Ectodermal cell (in vitro differentiated cells): Measurements from ENCODE around the gene RGS6.

ENCODE experiments used
- H3K27ac ChIP-seq: 2 replicates; pipeline ENCODE4 v1.7.0; 2013; ENCODE audit warnings: mild to moderate bottlenecking, low read depth, low read length; ENCODE audit not compliant: insufficient read depth, poor library complexity, severe bottlenecking
- H3K27me3 ChIP-seq: 2 replicates; pipeline ENCODE4 v1.7.0; 2013; ENCODE audit warnings: mild to moderate bottlenecking, low read length; ENCODE audit not compliant: insufficient read depth, control insufficient read depth, poor library complexity, severe bottlenecking
- H3K36me3 ChIP-seq: one replicate; pipeline ENCODE4 v1.7.0; 2013; ENCODE audit warnings: low read length; ENCODE audit not compliant: control insufficient read depth, insufficient read depth
- H3K4me1 ChIP-seq: one replicate; pipeline ENCODE4 v1.7.0; 2013; ENCODE audit warnings: low read length; ENCODE audit not compliant: control insufficient read depth, insufficient read depth
- H3K4me3 ChIP-seq: 2 replicates; pipeline ENCODE4 v1.7.0; 2013; ENCODE audit warnings: low read depth, low read length, control low read depth; ENCODE audit not compliant: insufficient read depth
- H3K9me3 ChIP-seq: 2 replicates; pipeline ENCODE4 v1.7.0; 2013; ENCODE audit warnings: mild to moderate bottlenecking, low read length, moderate library complexity; ENCODE audit not compliant: control insufficient read depth
- WGBS, 2 experiments: methylation state at CpG; one replicate each; pipeline ENCODE4 v1.1.7; 2013; ENCODE audit warnings: missing lambda C conversion rate in 2 of 2; 5-methylcytosine and 5-hydroxymethylcytosine counted together

RGS6 gene

DNA sequence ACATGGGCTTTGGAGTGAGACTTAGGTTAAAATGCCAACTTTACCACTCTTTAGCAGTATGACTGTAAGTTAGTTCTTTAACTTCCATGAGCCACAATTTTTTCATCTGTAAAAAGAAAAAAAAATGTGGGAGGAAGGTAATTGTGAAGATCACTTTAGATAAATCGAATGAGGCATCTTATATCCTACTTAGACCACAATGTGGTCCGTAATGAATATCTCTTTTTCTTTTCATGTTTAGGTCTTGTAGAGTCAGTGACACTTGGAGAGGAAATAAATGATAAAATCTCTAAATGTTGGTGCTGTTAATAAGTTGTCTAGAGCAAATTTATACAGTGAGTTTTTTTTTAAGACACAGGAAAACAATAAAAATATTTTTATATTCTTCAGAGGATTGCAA, 34.3 kb downstream of the RGS6 start:
- Histone ChIP-seq H3K27me3 (no peaks in the 10 kb centered on the region), H3K27ac (no peak overlapping the region), H3K9me3 (no peaks in the 10 kb centered on the region), H3K36me3 (no peaks in the 10 kb centered on the region), H3K4me3 (no peak overlapping the region), H3K4me1 (no peaks in the 10 kb centered on the region)
- WGBS, 2 experiments: 94 to 100% methylated on average over 2 of the region's 2 CpGs

GRCh38 chr14:71967704-71968103, 35.5 kb downstream of the RGS6 start:
- Histone ChIP-seq H3K27me3 (no peaks in the 10 kb centered on the region), H3K9me3 (no peaks in the 10 kb centered on the region), H3K36me3 (no peaks in the 10 kb centered on the region), H3K4me3 (no peak overlapping the region), H3K27ac (no peak overlapping the region), H3K4me1 (no peaks in the 10 kb centered on the region)
- 72 to 85% methylated on average over 1 of the region's 1 CpG for WGBS, 2 experiments

- Histone ChIP-seq H3K9me3 (no peaks in the 10 kb centered on the region), H3K4me1 (no peaks in the 10 kb centered on the region), H3K27me3 (no peaks in the 10 kb centered on the region), H3K4me3 (no peak overlapping the region), H3K36me3 (no peaks in the 10 kb centered on the region), H3K27ac (no peak overlapping the region)
- 92 to 94% methylated on average over 3 of the region's 3 CpGs for WGBS, 2 experiments
These were observed 38.0 kb downstream of the RGS6 start for GRCh38 chr14:71970272-71970671.

GRCh38 chr14:71985538-71986189, 53.4 kb downstream of the RGS6 start:
- no peaks in the 10 kb centered on the region for H3K9me3 ChIP-seq
- 92 to 97% methylated on average over 3 of the region's 3 CpGs for WGBS, 2 experiments
- no peaks in the 10 kb centered on the region for H3K36me3 ChIP-seq

DNA sequence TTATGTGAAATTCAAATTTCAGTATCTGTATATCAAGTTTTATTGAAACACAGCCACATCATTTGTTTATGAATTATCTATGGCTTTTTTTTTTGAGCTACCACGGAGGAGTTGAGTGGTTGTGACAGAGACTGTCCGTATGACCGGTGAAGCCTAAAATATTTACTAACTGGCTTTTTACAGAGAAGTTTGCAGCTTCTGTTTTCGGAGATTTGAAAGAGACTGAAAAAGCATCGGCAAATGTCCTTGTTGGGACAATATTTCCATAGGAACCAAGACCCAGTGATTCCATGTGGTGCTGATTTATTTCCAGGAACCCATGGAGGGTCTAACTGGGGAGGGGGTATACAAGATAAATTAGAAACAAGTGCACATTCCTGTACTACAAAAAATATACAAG, 56.2 kb downstream of the RGS6 start:
- Histone ChIP-seq H3K4me1 (no peaks in the 10 kb centered on the region), H3K4me3 (no peak overlapping the region), H3K36me3 (no peaks in the 10 kb centered on the region), H3K27me3 (no peaks in the 10 kb centered on the region), H3K27ac (no peak overlapping the region), H3K9me3 (no peaks in the 10 kb centered on the region)
- WGBS, 2 experiments: 96 to 98% methylated on average over 5 of the region's 5 CpGs

More at GRCh38 chr14:71985538-71986189, 53.4 kb downstream of the RGS6 start:
- Histone ChIP-seq H3K27ac (no peak overlapping the region), H3K27me3 (no peaks in the 10 kb centered on the region), H3K4me1 (no peaks in the 10 kb centered on the region), H3K4me3 (no peak overlapping the region)

DNA sequence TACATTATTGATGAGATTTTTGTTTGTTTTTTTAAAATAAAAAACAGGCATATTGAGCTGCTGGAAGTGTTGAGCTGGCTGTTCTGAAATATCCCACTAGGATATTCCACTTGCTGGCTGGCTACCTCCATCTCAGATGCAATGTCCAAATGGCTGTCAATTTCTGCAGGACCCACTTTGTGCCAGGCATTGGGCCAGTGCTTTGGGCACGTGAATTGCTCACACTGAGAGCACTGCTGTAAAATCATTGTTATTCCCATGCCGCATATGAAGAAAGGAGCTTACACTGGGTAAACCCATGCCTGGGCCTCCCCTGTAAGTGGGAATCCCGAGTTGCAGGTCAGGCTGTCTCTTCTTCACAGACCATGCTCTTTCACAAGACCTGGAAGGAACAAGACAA, 56.7 kb downstream of the RGS6 start:
- no peak overlapping the region for H3K4me3 ChIP-seq
- no peaks in the 10 kb centered on the region for H3K36me3 ChIP-seq
- H3K27ac ChIP-seq: no peak overlapping the region
- no peaks in the 10 kb centered on the region for H3K9me3 ChIP-seq
- 72% methylated on average over 3 of the region's 3 CpGs for WGBS, 2 experiments
- no peaks in the 10 kb centered on the region for H3K4me1 ChIP-seq
- no peaks in the 10 kb centered on the region for H3K27me3 ChIP-seq

GRCh38 chr14:71994416-71994815, 62.2 kb downstream of the RGS6 start:
- no peaks in the 10 kb centered on the region for H3K9me3 ChIP-seq

DNA sequence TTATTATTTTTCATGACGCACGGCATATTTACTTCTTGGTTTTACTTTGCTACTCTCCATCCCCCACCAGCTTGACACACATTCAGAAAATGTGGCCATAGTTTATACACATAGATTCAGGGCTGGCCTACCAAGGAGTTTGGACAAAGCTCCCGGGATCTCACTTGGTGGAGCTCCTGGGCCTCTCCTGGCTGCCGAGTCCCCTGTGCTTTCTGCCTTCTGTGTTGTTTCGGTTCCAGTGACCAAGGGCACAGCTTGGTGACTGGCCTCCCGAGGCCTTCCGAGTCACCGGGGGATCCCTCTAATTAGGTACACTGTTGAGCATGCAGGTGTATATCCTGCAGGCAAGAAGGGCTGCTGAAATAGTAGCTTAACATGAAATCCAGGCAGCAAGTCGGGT, 63.5 kb downstream of the RGS6 start:
- no peaks in the 10 kb centered on the region for H3K36me3 ChIP-seq
- no peak overlapping the region for H3K4me3 ChIP-seq
- H3K9me3 ChIP-seq: no peaks in the 10 kb centered on the region
- WGBS, 2 experiments: 91 to 94% methylated on average over 8 to 9 of the region's 9 CpGs
- no peak overlapping the region for H3K27ac ChIP-seq
- no peaks in the 10 kb centered on the region for H3K27me3 ChIP-seq
- no peaks in the 10 kb centered on the region for H3K4me1 ChIP-seq

More at GRCh38 chr14:71994416-71994815, 62.2 kb downstream of the RGS6 start:
- H3K36me3 ChIP-seq: no peaks in the 10 kb centered on the region
- no peak overlapping the region for H3K27ac ChIP-seq
- H3K27me3 ChIP-seq: no peaks in the 10 kb centered on the region
- no peaks in the 10 kb centered on the region for H3K4me1 ChIP-seq
- 80 to 94% methylated on average over 4 to 5 of the region's 5 CpGs for WGBS, 2 experiments
- no peak overlapping the region for H3K4me3 ChIP-seq

- H3K9me3 ChIP-seq: no peaks in the 10 kb centered on the region
- 93 to 94% methylated on average over 3 of the region's 3 CpGs for WGBS, 2 experiments
- no peaks in the 10 kb centered on the region for H3K36me3 ChIP-seq
- no peaks in the 10 kb centered on the region for H3K27me3 ChIP-seq
- H3K4me3 ChIP-seq: no peak overlapping the region
- no peak overlapping the region for H3K27ac ChIP-seq
- H3K4me1 ChIP-seq: no peaks in the 10 kb centered on the region
These were observed 64.4 kb downstream of the RGS6 start for GRCh38 chr14:71996610-71997009.

GRCh38 chr14:72000907-72001306, 68.7 kb downstream of the RGS6 start:
- Histone ChIP-seq H3K36me3 (no peaks in the 10 kb centered on the region), H3K4me1 (no peaks in the 10 kb centered on the region), H3K27me3 (no peaks in the 10 kb centered on the region), H3K27ac (no peak overlapping the region), H3K9me3 (no peaks in the 10 kb centered on the region), H3K4me3 (no peak overlapping the region)
- WGBS, 2 experiments: 94 to 95% methylated on average over 9 of the region's 9 CpGs

DNA sequence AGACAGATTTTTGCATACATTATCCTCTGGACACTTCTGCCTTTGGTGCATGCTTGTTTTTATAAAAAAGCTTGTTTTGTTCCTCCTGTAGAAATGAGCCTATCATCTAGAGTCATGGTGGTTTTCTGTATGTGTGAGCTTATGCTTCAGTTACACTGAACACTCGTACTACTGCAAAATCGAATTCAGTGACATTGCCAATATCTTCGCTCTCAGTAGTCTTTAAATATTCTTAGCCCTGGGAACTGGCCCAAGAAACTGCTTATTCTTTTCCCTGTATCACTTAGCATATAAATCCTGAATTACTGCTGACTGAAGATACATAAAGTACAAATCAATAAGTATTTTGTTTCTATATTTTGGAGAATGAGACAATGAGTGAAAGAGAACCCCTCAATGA, 70.5 kb downstream of the RGS6 start:
- no peak overlapping the region for H3K27ac ChIP-seq
- 97 to 98% methylated on average over 3 of the region's 3 CpGs for WGBS, 2 experiments

More for the DNA sequence above, 70.5 kb downstream of the RGS6 start:
- H3K36me3 ChIP-seq: no peaks in the 10 kb centered on the region
- H3K4me3 ChIP-seq: no peak overlapping the region
- H3K4me1 ChIP-seq: no peaks in the 10 kb centered on the region
- no peaks in the 10 kb centered on the region for H3K27me3 ChIP-seq
- H3K9me3 ChIP-seq: no peaks in the 10 kb centered on the region
